HepG2 (cell line): Measurements from ENCODE around the gene CAGE1. TPM values are rescaled to one million over a fixed set of nuclear protein-coding genes. Genes with fewer than 3 reads are reported as not detected.

Source experiments
- BCL6 ChIP-seq: IDR thresholded peaks from 2 replicates; pipeline ENCODE4 v1.6.1; 2016; ENCODE audit warnings: missing genetic modification reagents, missing compliant biosample characterization
- EP300 ChIP-seq, 3 experiments: sonication (generic) in 1 of 3; formaldehyde crosslinking in 1 of 3; IDR thresholded peaks; 2 replicates each; pipeline versions ENCODE4 v1.5.1 to v1.6.1; 2011 to 2020; ENCODE audit warnings: low read depth in 2 of 3, low read length in 2 of 3, borderline replicate concordance in 1 of 3, improper control_type of control experiment in 1 of 3, mild to moderate bottlenecking in 1 of 3, missing genetic modification reagents in 1 of 3, moderate library complexity in 1 of 3
- GATAD1 ChIP-seq: IDR thresholded peaks from 2 replicates; pipeline ENCODE4 v1.6.1; 2016; ENCODE audit warnings: missing genetic modification reagents, missing compliant biosample characterization
- GRHL1 ChIP-seq: sonication (generic); formaldehyde crosslinking; conservative IDR thresholded peaks from 2 replicates; pipeline ENCODE4 v1.8.0; 2022; ENCODE audit warnings: missing genetic modification reagents
- HNF1A ChIP-seq, 2 experiments: sonication (generic) in 1 of 2; formaldehyde crosslinking in 1 of 2; IDR thresholded peaks; 2 replicates each; pipeline versions ENCODE4 v1.4.0 to v1.6.1; 2016 to 2020; ENCODE audit warnings: borderline replicate concordance in 1 of 2, low read depth in 1 of 2, mild to moderate bottlenecking in 1 of 2, missing genetic modification reagents in 1 of 2
- RBM39 ChIP-seq: fragments of 200-400 bp; formaldehyde crosslinking; IDR thresholded peaks from one replicate; pipeline ENCODE4 v1.6.1; 2018; ENCODE audit warnings: antibody characterized with exemption, mild to moderate bottlenecking, low read depth, low read length; ENCODE audit not compliant: poor library complexity, severe bottlenecking
- RNF219 ChIP-seq: sonication (generic); formaldehyde crosslinking; IDR thresholded peaks from 2 replicates; pipeline ENCODE4 v1.5.0; 2020; ENCODE audit warnings: mild to moderate bottlenecking, missing genetic modification reagents
- SOX5 ChIP-seq: IDR thresholded peaks from 2 replicates; pipeline ENCODE4 v1.6.1; 2016; ENCODE audit warnings: borderline replicate concordance
- TFAP4 ChIP-seq: sonication (generic); IDR thresholded peaks from 2 replicates; pipeline ENCODE4 v1.6.1; 2016; ENCODE audit warnings: low read depth, borderline replicate concordance
- THYN1 ChIP-seq: sonication (generic); formaldehyde crosslinking; IDR thresholded peaks from 2 replicates; pipeline ENCODE4 v1.8.1; 2023; ENCODE audit warnings: low read depth, mild to moderate bottlenecking, moderate library complexity, missing genetic modification reagents, borderline replicate concordance
- ZFP41 ChIP-seq: sonication (generic); formaldehyde crosslinking; IDR thresholded peaks from 2 replicates; pipeline ENCODE4 v1.4.0; 2020; ENCODE audit warnings: mild to moderate bottlenecking, missing genetic modification reagents, borderline replicate concordance
- ZFY ChIP-seq: sonication (generic); formaldehyde crosslinking; IDR thresholded peaks from 2 replicates; pipeline ENCODE4 v1.4.0; 2020; ENCODE audit warnings: missing genetic modification reagents
- ZGPAT ChIP-seq: IDR thresholded peaks from 2 replicates; pipeline ENCODE4 v1.6.1; 2016; ENCODE audit warnings: mild to moderate bottlenecking
- ZNF230 ChIP-seq: sonication (generic); formaldehyde crosslinking; IDR thresholded peaks from 2 replicates; pipeline ENCODE4 v1.4.0; 2020; ENCODE audit warnings: mild to moderate bottlenecking, missing genetic modification reagents
- ZNF30 ChIP-seq: sonication (generic); formaldehyde crosslinking; IDR thresholded peaks from 2 replicates; pipeline ENCODE4 v1.5.0; 2020; ENCODE audit warnings: mild to moderate bottlenecking, missing genetic modification reagents
- ZZZ3 ChIP-seq: sonication (generic); formaldehyde crosslinking; IDR thresholded peaks from 2 replicates; pipeline ENCODE4 v1.4.0; 2020; ENCODE audit warnings: missing genetic modification reagents, mild to moderate bottlenecking, borderline replicate concordance
- polyA plus RNA-seq, 8 experiments: library from polyadenylated mRNA; depleted of rRNA in 3 of 8; stranded (reverse) in 7 of 8; unstranded in 1 of 8; fragments of >200 nt; fragmentation: Illumina TruSeq in 4 of 8; extraction: Trizol in 4 of 8; gene quantifications; 2 replicates each; pipeline versions ENCODE4 v1.2.1 to v1.2.3, GENCODE V29; 2011 to 2016; ENCODE audit warnings: low read depth in 4 of 8, missing spikeins in 1 of 8, mixed read lengths in 1 of 8; ENCODE audit not compliant: insufficient read depth in 1 of 8
- total RNA-seq, 5 experiments: library from RNA; depleted of rRNA; stranded (reverse); fragments of >200 nt; fragmentation: Illumina TruSeq; extraction: Trizol; gene quantifications; 2 replicates each; pipeline ENCODE4 v1.2.3, GENCODE V29; 2016; ENCODE audit warnings: low read depth in 1 of 5

CAGE1 gene
- total and polyA plus RNA-seq, 2 of the 13 experiments (the other 11 are each of a cell fraction or from before 2014, with no cell fraction given) = 0.03 to 0.15 TPM

- peak in 1 of 2 experiments; percentile 46; a peak in 1 of 4 replicates for TF ChIP-seq EP300 (IDR thresholded peaks at IDR 0.05; ENCODE audit: low read depth in 2 of 2, low read length in 2 of 2)
- peak; percentile 23; the same call in 1 of the 2 replicates for TF ChIP-seq EP300 (CRISPR knock-in tag; IDR thresholded peaks at IDR 0.05; ENCODE audit: borderline replicate concordance)
- 0 out of 2 replicates have a peak, but pooled peaks have one; percentile 20 for TF ChIP-seq HNF1A (IDR thresholded peaks at IDR 0.05; ENCODE audit: low read depth)
- TF ChIP-seq HNF1A (CRISPR knock-in tag; IDR thresholded peaks at IDR 0.05; ENCODE audit: borderline replicate concordance) = peak; percentile 49; the same call in 1 of the 2 replicates
- no peak for TF ChIP-seq RNF219 (CRISPR knock-in tag)
- TF ChIP-seq GRHL1 = no peak
- no peak for TF ChIP-seq ZZZ3 (CRISPR knock-in tag)
- TF ChIP-seq ZNF230 (CRISPR knock-in tag) = no peak
- TF ChIP-seq ZGPAT (CRISPR knock-in tag) = peak; percentile 54; the same call in 1 of the 2 replicates
- peak; percentile 27; the same call in 1 of the 2 replicates for TF ChIP-seq BCL6
- peak; percentile 67; the same call in 1 of the 2 replicates for TF ChIP-seq SOX5 (CRISPR knock-in tag)
- TF ChIP-seq THYN1 = no peak
- TF ChIP-seq GATAD1 (CRISPR knock-in tag) = peak; percentile 32; the same call in 1 of the 2 replicates
- no peak for TF ChIP-seq ZNF30 (CRISPR knock-in tag)
- TF ChIP-seq RBM39 = no peak
- TF ChIP-seq ZFP41 (CRISPR knock-in tag) = no peak
- TF ChIP-seq TFAP4 = peak; percentile 66; the same call in 1 of the 2 replicates
- 0 out of 2 replicates have a peak, but pooled peaks have one; percentile 31 for TF ChIP-seq ZFY (CRISPR knock-in tag)
These were observed 47.4 kb downstream of the CAGE1 start (continued) for GRCh38 chr6:7341989-7342742.
